ENCODE measurements around the gene ZNF841. TPM values are rescaled to one million over a fixed set of nuclear protein-coding genes. Genes with fewer than 3 reads are reported as not detected.
A peak's percentile ranks its signal among the peaks of the same experiment; 100 is the strongest.

Gene ZNF841
- total and polyA plus RNA-seq, 2 of the 13 experiments (the other 11 are each of a cell fraction or from before 2014, with no cell fraction given) = 6.2 to 14.2 TPM

- TF ChIP-seq MEIS2 (CRISPR knock-in tag; IDR thresholded peaks at IDR 0.05) (no peak), ZNF281 (CRISPR knock-in tag; IDR thresholded peaks at IDR 0.05; ENCODE audit: borderline replicate concordance) (no peak), ZBTB38 (CRISPR knock-in tag; IDR thresholded peaks at IDR 0.05) (no peak), RBFOX2 (IDR thresholded peaks at IDR 0.05; ENCODE audit: low read depth, low read length) (no peak), GRHL1 (CRISPR knock-in tag; conservative IDR thresholded peaks at IDR 0.05) (no peak), RAD51 (IDR thresholded peaks at IDR 0.05; ENCODE audit: borderline replicate concordance) (no peak), ZBTB21 (CRISPR knock-in tag; IDR thresholded peaks at IDR 0.05) (no peak), ARHGAP35 (CRISPR knock-in tag; IDR thresholded peaks at IDR 0.05; ENCODE audit: borderline replicate concordance) (no peak), ZBTB43 (CRISPR knock-in tag; conservative IDR thresholded peaks at IDR 0.05) (no peak), ATAD3A (CRISPR knock-in tag; IDR thresholded peaks at IDR 0.05) (no peak), ZNF83 (CRISPR knock-in tag; IDR thresholded peaks at IDR 0.05; ENCODE audit: borderline replicate concordance) (no peak)
- TF ChIP-seq, protein P1, sequence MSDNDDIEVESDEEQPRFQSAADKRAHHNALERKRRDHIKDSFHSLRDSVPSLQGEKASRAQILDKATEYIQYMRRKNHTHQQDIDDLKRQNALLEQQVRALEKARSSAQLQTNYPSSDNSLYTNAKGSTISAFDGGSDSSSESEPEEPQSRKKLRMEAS (IDR thresholded peaks at IDR 0.05) = peak; percentile 85
- TF ChIP-seq, protein P2, sequence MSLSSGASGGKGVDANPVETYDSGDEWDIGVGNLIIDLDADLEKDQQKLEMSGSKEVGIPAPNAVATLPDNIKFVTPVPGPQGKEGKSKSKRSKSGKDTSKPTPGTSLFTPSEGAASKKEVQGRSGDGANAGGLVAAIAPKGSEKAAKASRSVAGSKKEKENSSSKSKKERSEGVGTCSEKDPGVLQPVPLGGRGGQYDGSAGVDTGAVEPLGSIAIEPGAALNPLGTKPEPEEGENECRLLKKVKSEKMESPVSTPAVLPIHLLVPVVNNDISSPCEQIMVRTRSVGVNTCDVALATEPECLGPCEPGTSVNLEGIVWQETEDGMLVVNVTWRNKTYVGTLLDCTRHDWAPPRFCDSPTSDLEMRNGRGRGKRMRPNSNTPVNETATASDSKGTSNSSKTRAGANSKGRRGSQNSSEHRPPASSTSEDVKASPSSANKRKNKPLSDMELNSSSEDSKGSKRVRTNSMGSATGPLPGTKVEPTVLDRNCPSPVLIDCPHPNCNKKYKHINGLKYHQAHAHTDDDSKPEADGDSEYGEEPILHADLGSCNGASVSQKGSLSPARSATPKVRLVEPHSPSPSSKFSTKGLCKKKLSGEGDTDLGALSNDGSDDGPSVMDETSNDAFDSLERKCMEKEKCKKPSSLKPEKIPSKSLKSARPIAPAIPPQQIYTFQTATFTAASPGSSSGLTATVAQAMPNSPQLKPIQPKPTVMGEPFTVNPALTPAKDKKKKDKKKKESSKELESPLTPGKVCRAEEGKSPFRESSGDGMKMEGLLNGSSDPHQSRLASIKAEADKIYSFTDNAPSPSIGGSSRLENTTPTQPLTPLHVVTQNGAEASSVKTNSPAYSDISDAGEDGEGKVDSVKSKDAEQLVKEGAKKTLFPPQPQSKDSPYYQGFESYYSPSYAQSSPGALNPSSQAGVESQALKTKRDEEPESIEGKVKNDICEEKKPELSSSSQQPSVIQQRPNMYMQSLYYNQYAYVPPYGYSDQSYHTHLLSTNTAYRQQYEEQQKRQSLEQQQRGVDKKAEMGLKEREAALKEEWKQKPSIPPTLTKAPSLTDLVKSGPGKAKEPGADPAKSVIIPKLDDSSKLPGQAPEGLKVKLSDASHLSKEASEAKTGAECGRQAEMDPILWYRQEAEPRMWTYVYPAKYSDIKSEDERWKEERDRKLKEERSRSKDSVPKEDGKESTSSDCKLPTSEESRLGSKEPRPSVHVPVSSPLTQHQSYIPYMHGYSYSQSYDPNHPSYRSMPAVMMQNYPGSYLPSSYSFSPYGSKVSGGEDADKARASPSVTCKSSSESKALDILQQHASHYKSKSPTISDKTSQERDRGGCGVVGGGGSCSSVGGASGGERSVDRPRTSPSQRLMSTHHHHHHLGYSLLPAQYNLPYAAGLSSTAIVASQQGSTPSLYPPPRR (CRISPR knock-in tag; IDR thresholded peaks at IDR 0.05; ENCODE audit: borderline replicate concordance) = no peak
- TF ChIP-seq, protein P3, sequence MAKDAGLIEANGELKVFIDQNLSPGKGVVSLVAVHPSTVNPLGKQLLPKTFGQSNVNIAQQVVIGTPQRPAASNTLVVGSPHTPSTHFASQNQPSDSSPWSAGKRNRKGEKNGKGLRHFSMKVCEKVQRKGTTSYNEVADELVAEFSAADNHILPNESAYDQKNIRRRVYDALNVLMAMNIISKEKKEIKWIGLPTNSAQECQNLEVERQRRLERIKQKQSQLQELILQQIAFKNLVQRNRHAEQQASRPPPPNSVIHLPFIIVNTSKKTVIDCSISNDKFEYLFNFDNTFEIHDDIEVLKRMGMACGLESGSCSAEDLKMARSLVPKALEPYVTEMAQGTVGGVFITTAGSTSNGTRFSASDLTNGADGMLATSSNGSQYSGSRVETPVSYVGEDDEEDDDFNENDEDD (CRISPR knock-in tag; IDR thresholded peaks at IDR 0.05; ENCODE audit: borderline replicate concordance) = peak; percentile 56; the same call in 1 of the 2 replicates
Measured at GRCh38 chr19:52138278-52138982, 42.9 kb upstream of the ZNF841 start (continued).

Data from HepG2 (cell line).